ENCODE data around the gene YWHAH. TPM values are rescaled to one million over a fixed set of nuclear protein-coding genes. Genes with fewer than 3 reads are reported as not detected.

YWHAH gene
- total RNA-seq, 1 experiment from 2014 or later = 64.2 TPM

- no peak overlapping the region for H3K4me3 Mint-ChIP-seq (ENCODE audit: unreplicated experiment)
- no peaks in the 10 kb centered on the region for H3K36me3 Mint-ChIP-seq (ENCODE audit: insufficient read depth, unreplicated experiment)
These were observed 7.0 kb upstream of the YWHAH start for GRCh38 chr22:31937341-31937740.

GRCh38 chr22:31938296-31938695 lies 6.0 kb upstream of the YWHAH start:
- Mint-ChIP-seq H3K4me1 (ENCODE audit: insufficient read depth, unreplicated experiment) (no peaks in the 10 kb centered on the region), H3K9me3 (ENCODE audit: unreplicated experiment) (no peaks in the 10 kb centered on the region), H3K36me3 (ENCODE audit: insufficient read depth, unreplicated experiment) (no peaks in the 10 kb centered on the region), H3K27ac (ENCODE audit: low read depth, unreplicated experiment) (no peak overlapping the region), H3K4me3 (ENCODE audit: unreplicated experiment) (no peak overlapping the region), H3K27me3 (ENCODE audit: insufficient read depth, unreplicated experiment) (peaks cover 11% of the 10 kb centered on the region)
- ChIA-PET POLR2A (no interaction called here), CTCF (no interaction called here)
- intact Hi-C loops (cut with micrococcal nuclease) = no loop called here
- DNase-seq (ENCODE audit: unreplicated experiment) = no peak
- TF ChIP-seq, protein P1, sequence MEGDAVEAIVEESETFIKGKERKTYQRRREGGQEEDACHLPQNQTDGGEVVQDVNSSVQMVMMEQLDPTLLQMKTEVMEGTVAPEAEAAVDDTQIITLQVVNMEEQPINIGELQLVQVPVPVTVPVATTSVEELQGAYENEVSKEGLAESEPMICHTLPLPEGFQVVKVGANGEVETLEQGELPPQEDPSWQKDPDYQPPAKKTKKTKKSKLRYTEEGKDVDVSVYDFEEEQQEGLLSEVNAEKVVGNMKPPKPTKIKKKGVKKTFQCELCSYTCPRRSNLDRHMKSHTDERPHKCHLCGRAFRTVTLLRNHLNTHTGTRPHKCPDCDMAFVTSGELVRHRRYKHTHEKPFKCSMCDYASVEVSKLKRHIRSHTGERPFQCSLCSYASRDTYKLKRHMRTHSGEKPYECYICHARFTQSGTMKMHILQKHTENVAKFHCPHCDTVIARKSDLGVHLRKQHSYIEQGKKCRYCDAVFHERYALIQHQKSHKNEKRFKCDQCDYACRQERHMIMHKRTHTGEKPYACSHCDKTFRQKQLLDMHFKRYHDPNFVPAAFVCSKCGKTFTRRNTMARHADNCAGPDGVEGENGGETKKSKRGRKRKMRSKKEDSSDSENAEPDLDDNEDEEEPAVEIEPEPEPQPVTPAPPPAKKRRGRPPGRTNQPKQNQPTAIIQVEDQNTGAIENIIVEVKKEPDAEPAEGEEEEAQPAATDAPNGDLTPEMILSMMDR (IDR thresholded peaks at IDR 0.05; ENCODE audit: unreplicated experiment) = no peak
- no TSS peak for BruUV-seq (replicated peaks)

More at GRCh38 chr22:31937341-31937740, 7.0 kb upstream of the YWHAH start:
- Mint-ChIP-seq H3K27ac (ENCODE audit: low read depth, unreplicated experiment) (no peak overlapping the region), H3K9me3 (ENCODE audit: unreplicated experiment) (no peaks in the 10 kb centered on the region), H3K27me3 (ENCODE audit: insufficient read depth, unreplicated experiment) (peaks cover 13% of the 10 kb centered on the region), H3K4me1 (ENCODE audit: insufficient read depth, unreplicated experiment) (no peaks in the 10 kb centered on the region)
- TF ChIP-seq, protein P1 (IDR thresholded peaks at IDR 0.05; ENCODE audit: unreplicated experiment) = no peak
- intact Hi-C loops (cut with micrococcal nuclease) = no loop called here
- BruUV-seq (replicated peaks) = no TSS peak
- ChIA-PET CTCF (interaction anchor here (1.1 kb wide), 1 partner anchor 10 kb away, joined by 3 read pairs; no protein-coding TSS in a partner anchor), POLR2A (no interaction called here)
- no peak for DNase-seq (ENCODE audit: unreplicated experiment)

GRCh38 chr22:31940506-31940905 lies 3.8 kb upstream of the YWHAH start:
- H3K27ac Mint-ChIP-seq (ENCODE audit: low read depth, unreplicated experiment) = no peak overlapping the region
- intact Hi-C loops (cut with micrococcal nuclease) = no loop called here
- CTCF ChIA-PET = interaction anchor here (1.4 kb wide), 1 partner anchor 275 kb away, joined by 7 read pairs; no protein-coding TSS in a partner anchor
- no TSS peak for BruUV-seq (replicated peaks)
- H3K9me3 Mint-ChIP-seq (ENCODE audit: unreplicated experiment) = no peaks in the 10 kb centered on the region
- no peak overlapping the region for H3K4me3 Mint-ChIP-seq (ENCODE audit: unreplicated experiment)
- TF ChIP-seq, protein P1 (IDR thresholded peaks at IDR 0.05; ENCODE audit: unreplicated experiment) = no peak
- DNase-seq (ENCODE audit: unreplicated experiment) = no peak
- H3K36me3 Mint-ChIP-seq (ENCODE audit: insufficient read depth, unreplicated experiment) = no peaks in the 10 kb centered on the region
- POLR2A ChIA-PET = no interaction called here
- H3K27me3 Mint-ChIP-seq (ENCODE audit: insufficient read depth, unreplicated experiment) = no peaks in the 10 kb centered on the region
- no peaks in the 10 kb centered on the region for H3K4me1 Mint-ChIP-seq (ENCODE audit: insufficient read depth, unreplicated experiment)

DNA sequence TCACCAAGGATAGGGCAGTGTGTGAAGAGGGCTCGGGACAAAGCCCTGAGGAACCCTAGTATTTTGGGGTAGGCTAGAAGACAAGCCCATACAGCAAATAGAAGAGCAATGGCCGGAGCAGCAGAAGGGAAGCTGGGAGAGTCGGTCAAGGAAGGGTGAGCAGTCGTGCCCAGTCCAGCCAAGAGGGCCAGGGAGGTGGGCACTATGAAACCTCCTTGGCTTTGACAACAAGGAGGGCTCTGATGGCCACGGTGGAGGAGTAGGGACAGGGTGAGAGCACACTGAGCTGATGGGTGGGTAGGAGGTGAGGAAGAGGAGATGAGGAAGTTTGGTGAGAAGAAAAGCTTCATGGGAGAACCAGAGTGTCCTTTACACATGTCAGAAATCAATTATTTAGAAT lies 2.2 kb upstream of the YWHAH start:
- Mint-ChIP-seq H3K27ac (ENCODE audit: low read depth, unreplicated experiment) (no peak overlapping the region), H3K4me3 (ENCODE audit: unreplicated experiment) (no peak overlapping the region), H3K36me3 (ENCODE audit: insufficient read depth, unreplicated experiment) (peaks cover under 1% of the 10 kb centered on the region), H3K9me3 (ENCODE audit: unreplicated experiment) (no peaks in the 10 kb centered on the region), H3K27me3 (ENCODE audit: insufficient read depth, unreplicated experiment) (no peaks in the 10 kb centered on the region), H3K4me1 (ENCODE audit: insufficient read depth, unreplicated experiment) (peaks cover 2% of the 10 kb centered on the region)
- ChIA-PET CTCF (interaction anchor here (1.0 to 1.4 kb wide), 3 partner anchors 24 to 276 kb away, joined by 3 to 7 read pairs (median 3); no protein-coding TSS in a partner anchor), POLR2A (interaction anchor here (2.0 kb wide), 1 partner anchor 11 kb away, joined by 7 read pairs; no protein-coding TSS in a partner anchor)
- TF ChIP-seq, protein P1 (IDR thresholded peaks at IDR 0.05; ENCODE audit: unreplicated experiment) = no peak
- DNase-seq (ENCODE audit: unreplicated experiment) = no peak
- no TSS peak for BruUV-seq (replicated peaks)
- intact Hi-C loops (cut with micrococcal nuclease) = no loop called here

Data from MCF 10A (cell line).